IMR-90 (cell line): ENCODE measurements around the gene SAP30BP. TPM values are rescaled to one million over a fixed set of nuclear protein-coding genes. Genes with fewer than 3 reads are reported as not detected.

Source experiments
- ATAC-seq: fragments of 200-7000 bp; cut with Tn5 transposase; 2 replicates; pipeline ENCODE4 v1.9.1; 2020; ENCODE audit warnings: low read depth, mild to moderate bottlenecking, moderate library complexity
- BruUV-seq: library from RNA; stranded (reverse); fragments of 400-500 nt; replicated peaks from 2 replicates; lab custom pipeline; 2021; lab: Mats Ljungman, UMichigan
- CTCF ChIA-PET: fragments of 300-600 bp; formaldehyde crosslinking; extraction: SDS; loops from one replicate; lab custom pipeline; 2021; ENCODE audit warnings: antibody characterized with exemption; lab: Yijun Ruan, JAX
- POLR2A ChIA-PET: fragments of 300-600 bp; sonication (Branson Sonifier 250); formaldehyde crosslinking; loops from one replicate; lab custom pipeline; 2022; ENCODE audit warnings: antibody characterized with exemption; ENCODE audit not compliant: unreplicated experiment; lab: Charles Lee
- DNase-seq: peaks from one replicate; pipeline ENCODE4 v3.0.0; 2013
- H2AFZ ChIP-seq: replicated peaks from 2 replicates; pipeline ENCODE3; 2013; ENCODE audit warnings: low read length, mild to moderate bottlenecking; ENCODE audit not compliant: poor library complexity
- H2AK5ac ChIP-seq: 2 replicates; pipeline ENCODE4 v1.6.1; 2013; ENCODE audit warnings: low read depth, low read length, inconsistent platforms
- H2AK9ac ChIP-seq: replicated peaks from 2 replicates; pipeline ENCODE3; 2013; ENCODE audit warnings: mild to moderate bottlenecking, low read depth, low read length, moderate library complexity; ENCODE audit not compliant: poor library complexity
- H2BK120ac ChIP-seq: 2 replicates; pipeline ENCODE4 v1.6.1; 2013; ENCODE audit warnings: low read depth, low read length, inconsistent platforms
- H2BK15ac ChIP-seq: 3 replicates; pipeline ENCODE4 v1.6.1; 2013; ENCODE audit warnings: low read depth, low read length, inconsistent platforms
- H2BK20ac ChIP-seq: 2 replicates; pipeline ENCODE4 v1.6.1; 2013; ENCODE audit warnings: low read depth, mild to moderate bottlenecking, inconsistent platforms, low read length, moderate library complexity
- H2BK5ac ChIP-seq: 2 replicates; pipeline ENCODE4 v1.6.1; 2013; ENCODE audit warnings: mild to moderate bottlenecking, low read depth, low read length, inconsistent platforms; ENCODE audit not compliant: poor library complexity, severe bottlenecking
- H3K14ac ChIP-seq: replicated peaks from 2 replicates; pipeline ENCODE4 v1.6.1; 2013; ENCODE audit warnings: low read depth, low read length, inconsistent platforms
- H3K18ac ChIP-seq: 2 replicates; pipeline ENCODE4 v1.6.1; 2013; ENCODE audit warnings: low read depth, low read length, control low read depth
- H3K23ac ChIP-seq: 2 replicates; pipeline ENCODE4 v1.6.1; 2013; ENCODE audit warnings: low read depth, low read length, inconsistent platforms
- H3K27ac ChIP-seq: 2 replicates; pipeline ENCODE4 v1.5.1; 2013; ENCODE audit warnings: mild to moderate bottlenecking, control low read depth, low read length; ENCODE audit not compliant: insufficient read depth
- H3K27me3 ChIP-seq: 2 replicates; pipeline ENCODE4 v1.6.1; 2013; ENCODE audit warnings: low read length; ENCODE audit not compliant: control insufficient read depth, insufficient read depth
- H3K36me3 ChIP-seq: 2 replicates; pipeline ENCODE4 v1.6.1; 2013; ENCODE audit warnings: low read length, mixed read lengths; ENCODE audit not compliant: control insufficient read depth, insufficient read depth
- H3K4ac ChIP-seq: 2 replicates; pipeline ENCODE4 v1.6.1; 2013; ENCODE audit warnings: low read depth, low read length, inconsistent platforms
- H3K4me1 ChIP-seq: 2 replicates; pipeline ENCODE4 v1.6.1; 2013; ENCODE audit warnings: low read length, mixed read lengths; ENCODE audit not compliant: control insufficient read depth, insufficient read depth
- H3K4me2 ChIP-seq: 2 replicates; pipeline ENCODE4 v1.6.1; 2013; ENCODE audit warnings: low read depth, mild to moderate bottlenecking, control low read depth, low read length, moderate library complexity
- H3K4me3 ChIP-seq: 2 replicates; pipeline ENCODE4 v1.5.1; 2013; ENCODE audit warnings: low read depth, mild to moderate bottlenecking, control low read depth, low read length, moderate library complexity; ENCODE audit not compliant: insufficient read depth
- H3K56ac ChIP-seq: 2 replicates; pipeline ENCODE4 v1.6.1; 2013; ENCODE audit warnings: low read length, inconsistent platforms; ENCODE audit not compliant: insufficient read depth; ENCODE audit errors: extremely low read depth
- H3K79me1 ChIP-seq, 2 experiments: 2 replicates each; pipeline ENCODE4 v1.6.1; 2013; ENCODE audit warnings: low read length in 2 of 2, inconsistent platforms in 1 of 2, low read depth in 1 of 2
- H3K9ac ChIP-seq: 2 replicates; pipeline ENCODE4 v1.6.1; 2013; ENCODE audit warnings: low read depth, low read length, control low read depth
- H3K9me1 ChIP-seq: 2 replicates; pipeline ENCODE4 v1.6.1; 2013; ENCODE audit warnings: low read length, inconsistent platforms; ENCODE audit not compliant: insufficient read depth
- H3K9me3 ChIP-seq: 2 replicates; pipeline ENCODE4 v1.6.1; 2013; ENCODE audit warnings: low read length; ENCODE audit not compliant: control insufficient read depth, insufficient read depth
- H4K20me1 ChIP-seq: 2 replicates; pipeline ENCODE4 v1.6.1; 2013; ENCODE audit warnings: low read length, inconsistent platforms; ENCODE audit not compliant: insufficient read depth
- H4K5ac ChIP-seq: 2 replicates; pipeline ENCODE4 v1.6.1; 2013; ENCODE audit warnings: mild to moderate bottlenecking, low read depth, low read length, control low read depth
- H4K8ac ChIP-seq, 2 experiments: 2 replicates each; pipeline ENCODE4 v1.6.1; 2013; ENCODE audit warnings: low read depth in 2 of 2, low read length in 2 of 2, control low read depth in 1 of 2, inconsistent platforms in 1 of 2
- H4K91ac ChIP-seq: 2 replicates; pipeline ENCODE4 v1.6.1; 2013; ENCODE audit warnings: low read depth, low read length, inconsistent platforms; ENCODE audit not compliant: insufficient read depth
- ELK1 ChIP-seq: fragments of 150-350 bp; IDR thresholded peaks from 2 replicates; pipeline ENCODE4 v1.6.1; 2016; ENCODE audit warnings: low read depth, mild to moderate bottlenecking, low read length, moderate library complexity, borderline replicate concordance
- FOS ChIP-seq: fragments of 150-350 bp; IDR thresholded peaks from 2 replicates; pipeline ENCODE4 v1.6.1; 2016; ENCODE audit warnings: low read depth, low read length
- NFE2L2 ChIP-seq: fragments of 150-350 bp; IDR thresholded peaks from 2 replicates; pipeline ENCODE4 v1.6.1; 2016; ENCODE audit warnings: low read depth, mild to moderate bottlenecking, low read length
- POLR2A ChIP-seq: IDR thresholded peaks from 2 replicates; pipeline ENCODE4 v1.6.1; 2012; ENCODE audit warnings: mild to moderate bottlenecking, low read depth, low read length
- RFX5 ChIP-seq: IDR thresholded peaks from 2 replicates; pipeline ENCODE4 v1.8.0; 2012; ENCODE audit warnings: low read depth, mild to moderate bottlenecking, low read length, moderate library complexity
- WGBS, 2 experiments: methylation state at CpG; one replicate each; pipeline versions ENCODE4 v1.1.5 to v1.1.7; 2013; ENCODE audit warnings: missing lambda C conversion rate in 2 of 2; ENCODE audit not compliant: insufficient read length in 1 of 2; ENCODE audit errors: extremely low coverage in 2 of 2; 5-methylcytosine and 5-hydroxymethylcytosine counted together
- dilution Hi-C: fragments of 300-500 bp; cut with HindIII; formaldehyde crosslinking; loops from one replicate; pipeline ENCODE4 v1.14.3; 2018; ENCODE audit warnings: low sequenced_read_pairs; ENCODE audit not compliant: unreplicated experiment
- in situ Hi-C: fragments of 300-500 bp; cut with MboI; formaldehyde crosslinking; loops from 3 replicates; pipeline ENCODE4 v1.14.3; 2019; ENCODE audit warnings: low sequenced_read_pairs, inconsistent platforms, mixed read lengths
- intact Hi-C: fragments of 100-400 bp; cut with micrococcal nuclease; formaldehyde crosslinking; loops from 2 replicates; pipeline ENCODE4 v1.10.0; 2022
- polyA plus RNA-seq, 3 experiments: library from polyadenylated mRNA; depleted of rRNA; stranded (reverse); fragments of >200 nt; gene quantifications; 2 replicates each; pipeline ENCODE4 v1.2.3, GENCODE V29; 2012; ENCODE audit warnings: low replicate concordance in 1 of 3
- total RNA-seq: library from RNA; depleted of rRNA; stranded (reverse); fragments of >200 nt; gene quantifications from 2 replicates; pipeline ENCODE4 v1.2.3, GENCODE V29; 2012

The SAP30BP gene
- total and polyA plus RNA-seq, 2 of the 4 experiments (the other 2 are of a cell fraction) = 70.4 to 139 TPM

GRCh38 chr17:75755990-75756389 lies 88.9 kb downstream of the SAP30BP start:
- H2AFZ ChIP-seq = no peak overlapping the region
- no peak overlapping the region for H3K4me3 ChIP-seq
- no peak overlapping the region for H2BK120ac ChIP-seq
- no peak overlapping the region for H3K9ac ChIP-seq
- DNase-seq (no peak), ATAC-seq (no peak)
- intact Hi-C loops (no loop called here), in situ Hi-C loops (no loop called here), dilution Hi-C loops (no loop called here)
- no peak overlapping the region for H3K56ac ChIP-seq
- no peak overlapping the region; the same call in 1 of the 2 replicates for H3K14ac ChIP-seq
- H2BK20ac ChIP-seq = no peak overlapping the region
- no peaks in the 10 kb centered on the region for H3K9me3 ChIP-seq
- H2BK15ac ChIP-seq = no peak overlapping the region
- no peak overlapping the region for H2BK5ac ChIP-seq
- no peak overlapping the region for H3K27ac ChIP-seq
- H3K9me1 ChIP-seq = peaks cover 3% of the 10 kb centered on the region; the same call in 1 of the 2 replicates
- no peak overlapping the region for H3K18ac ChIP-seq
- no peak overlapping the region for H3K4me2 ChIP-seq
- H3K23ac ChIP-seq = no peak overlapping the region
- no peaks in the 10 kb centered on the region; the same call in 1 of the 2 replicates for H3K27me3 ChIP-seq
- ChIA-PET CTCF (no interaction called here), POLR2A (interaction anchor here (0.5 kb wide), 1 partner anchor 20 kb away, joined by 3 read pairs; no protein-coding TSS in a partner anchor)
- H4K5ac ChIP-seq = no peak overlapping the region
- no peak overlapping the region for H3K4ac ChIP-seq
- H3K4me1 ChIP-seq = peaks cover 6% of the 10 kb centered on the region
- no peaks in the 10 kb centered on the region for H3K79me1 ChIP-seq
- H4K91ac ChIP-seq = no peak overlapping the region
- H4K8ac ChIP-seq = no peak overlapping the region
- H3K36me3 ChIP-seq = no peaks in the 10 kb centered on the region
- H4K20me1 ChIP-seq = no peaks in the 10 kb centered on the region
- H2AK5ac ChIP-seq = no peak overlapping the region
- no CpG with 5 or more reads among the region's 2 CpGs for WGBS, 2 experiments
- no TSS peak for BruUV-seq
- TF ChIP-seq FOS (no peak), ELK1 (no peak), NFE2L2 (no peak), POLR2A (no peak), RFX5 (no peak)
- H2AK9ac ChIP-seq = peak overlapping the region; percentile 76
